ENCODE measurements around the gene TTYH2. TPM values are rescaled to one million over a fixed set of nuclear protein-coding genes. Genes with fewer than 3 reads are reported as not detected.

The TTYH2 gene
- total RNA-seq, 1 donor from 2014 or later, result 2.1 TPM

GRCh38 chr17:74249590-74250270, 36.4 kb downstream of the TTYH2 start:
- Mint-ChIP-seq H3K36me3 (ENCODE audit: low read depth) (no peaks in the 10 kb centered on the region), H3K27ac (ENCODE audit: unreplicated experiment) (no peak overlapping the region), H3K9me3 (ENCODE audit: low read depth) (no peaks in the 10 kb centered on the region), H3K4me3 (ENCODE audit: unreplicated experiment) (no peak overlapping the region), H3K27me3 (ENCODE audit: low read depth) (peaks cover 4% of the 10 kb centered on the region), H3K4me1 (ENCODE audit: low read depth) (peaks cover 2% of the 10 kb centered on the region)
- TF ChIP-seq, protein P1, sequence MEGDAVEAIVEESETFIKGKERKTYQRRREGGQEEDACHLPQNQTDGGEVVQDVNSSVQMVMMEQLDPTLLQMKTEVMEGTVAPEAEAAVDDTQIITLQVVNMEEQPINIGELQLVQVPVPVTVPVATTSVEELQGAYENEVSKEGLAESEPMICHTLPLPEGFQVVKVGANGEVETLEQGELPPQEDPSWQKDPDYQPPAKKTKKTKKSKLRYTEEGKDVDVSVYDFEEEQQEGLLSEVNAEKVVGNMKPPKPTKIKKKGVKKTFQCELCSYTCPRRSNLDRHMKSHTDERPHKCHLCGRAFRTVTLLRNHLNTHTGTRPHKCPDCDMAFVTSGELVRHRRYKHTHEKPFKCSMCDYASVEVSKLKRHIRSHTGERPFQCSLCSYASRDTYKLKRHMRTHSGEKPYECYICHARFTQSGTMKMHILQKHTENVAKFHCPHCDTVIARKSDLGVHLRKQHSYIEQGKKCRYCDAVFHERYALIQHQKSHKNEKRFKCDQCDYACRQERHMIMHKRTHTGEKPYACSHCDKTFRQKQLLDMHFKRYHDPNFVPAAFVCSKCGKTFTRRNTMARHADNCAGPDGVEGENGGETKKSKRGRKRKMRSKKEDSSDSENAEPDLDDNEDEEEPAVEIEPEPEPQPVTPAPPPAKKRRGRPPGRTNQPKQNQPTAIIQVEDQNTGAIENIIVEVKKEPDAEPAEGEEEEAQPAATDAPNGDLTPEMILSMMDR (IDR thresholded peaks at IDR 0.05), result no peak
- no peak for DNase-seq (ENCODE audit: low spot score)

DNA sequence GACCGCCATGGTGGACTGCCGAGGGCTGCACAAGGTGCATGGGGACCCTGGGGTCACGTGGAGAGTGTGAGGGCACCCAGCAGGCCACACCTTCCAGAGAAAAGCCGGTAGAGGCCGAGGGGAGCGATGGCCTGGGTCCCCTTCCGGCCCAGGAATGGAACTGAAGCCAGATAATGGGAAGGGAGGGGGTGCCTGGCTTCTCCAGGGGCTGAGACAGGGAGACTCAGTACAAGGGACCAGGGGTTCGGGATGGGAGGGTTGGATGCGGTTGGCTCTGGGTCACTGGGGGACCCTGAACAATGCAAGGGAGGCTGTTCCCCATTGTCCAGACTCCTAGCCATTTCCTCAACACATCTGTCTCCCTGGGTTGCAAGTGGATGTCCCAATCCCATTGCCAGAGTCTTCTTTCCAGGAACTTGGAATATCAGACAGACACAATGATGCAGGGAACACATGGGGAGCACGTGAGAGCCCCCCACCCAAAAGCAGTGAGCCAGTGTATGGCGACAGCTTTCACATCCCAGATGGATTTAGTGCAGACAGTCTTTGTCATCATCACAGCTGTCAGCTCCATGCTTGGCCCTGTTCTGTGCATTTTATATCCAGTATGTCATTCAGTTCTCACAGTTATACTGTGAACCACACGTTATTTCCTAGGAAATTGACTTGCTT, 37.1 kb downstream of the TTYH2 start:
- no peak overlapping the region for H3K27ac Mint-ChIP-seq (ENCODE audit: unreplicated experiment)
- H3K9me3 Mint-ChIP-seq (ENCODE audit: low read depth), result no peaks in the 10 kb centered on the region
- DNase-seq (ENCODE audit: low spot score), result no peak
- no peaks in the 10 kb centered on the region for H3K36me3 Mint-ChIP-seq (ENCODE audit: low read depth)
- peaks cover 4% of the 10 kb centered on the region for H3K27me3 Mint-ChIP-seq (ENCODE audit: low read depth)
- TF ChIP-seq, protein P1 (IDR thresholded peaks at IDR 0.05), result no peak
- H3K4me1 Mint-ChIP-seq (ENCODE audit: low read depth), result peaks cover 1% of the 10 kb centered on the region
- no peak overlapping the region for H3K4me3 Mint-ChIP-seq (ENCODE audit: unreplicated experiment)

DNA sequence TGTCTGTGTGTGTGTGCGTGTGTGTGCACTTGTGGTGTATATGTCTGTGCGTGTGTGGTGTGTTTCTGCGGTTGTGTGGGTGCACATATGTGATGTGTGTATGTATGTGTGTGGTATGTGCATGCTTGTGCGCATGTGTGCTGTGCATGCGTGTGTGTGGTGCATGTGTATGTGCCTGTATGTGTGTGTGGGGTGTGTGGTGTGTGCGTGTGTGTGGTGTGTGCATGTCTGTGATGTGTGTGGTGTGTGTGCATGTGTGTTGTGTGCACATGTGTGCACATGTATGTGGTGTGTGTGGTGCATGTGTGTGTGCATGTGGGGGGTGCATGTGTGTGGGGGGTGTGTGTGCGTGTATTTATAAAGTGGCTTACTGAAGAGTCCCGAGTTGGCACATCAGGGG, 37.7 kb downstream of the TTYH2 start:
- Mint-ChIP-seq H3K4me3 (ENCODE audit: unreplicated experiment) (no peak overlapping the region), H3K36me3 (ENCODE audit: low read depth) (no peaks in the 10 kb centered on the region), H3K27ac (ENCODE audit: unreplicated experiment) (no peak overlapping the region), H3K4me1 (ENCODE audit: low read depth) (no peaks in the 10 kb centered on the region), H3K9me3 (ENCODE audit: low read depth) (no peaks in the 10 kb centered on the region), H3K27me3 (ENCODE audit: low read depth) (peaks cover 4% of the 10 kb centered on the region)
- TF ChIP-seq, protein P1 (IDR thresholded peaks at IDR 0.05), result no peak
- no peak for DNase-seq (ENCODE audit: low spot score)

GRCh38 chr17:74251569-74251968, 38.2 kb downstream of the TTYH2 start:
- Mint-ChIP-seq H3K27me3 (ENCODE audit: low read depth) (peaks cover 4% of the 10 kb centered on the region), H3K4me1 (ENCODE audit: low read depth) (no peaks in the 10 kb centered on the region), H3K27ac (ENCODE audit: unreplicated experiment) (no peak overlapping the region), H3K36me3 (ENCODE audit: low read depth) (no peaks in the 10 kb centered on the region), H3K9me3 (ENCODE audit: low read depth) (no peaks in the 10 kb centered on the region), H3K4me3 (ENCODE audit: unreplicated experiment) (no peak overlapping the region)
- TF ChIP-seq, protein P1 (IDR thresholded peaks at IDR 0.05), result no peak
- DNase-seq (ENCODE audit: low spot score), result no peak

GRCh38 chr17:74252211-74252610, 38.8 kb downstream of the TTYH2 start:
- Mint-ChIP-seq H3K27me3 (ENCODE audit: low read depth) (peaks cover 4% of the 10 kb centered on the region), H3K9me3 (ENCODE audit: low read depth) (no peaks in the 10 kb centered on the region), H3K4me3 (ENCODE audit: unreplicated experiment) (no peak overlapping the region), H3K4me1 (ENCODE audit: low read depth) (no peaks in the 10 kb centered on the region), H3K27ac (ENCODE audit: unreplicated experiment) (no peak overlapping the region), H3K36me3 (ENCODE audit: low read depth) (no peaks in the 10 kb centered on the region)
- DNase-seq (ENCODE audit: low spot score), result no peak
- TF ChIP-seq, protein P1 (IDR thresholded peaks at IDR 0.05), result no peak
